T-helper 2 cell treated with Interferon-gamma antibody and Interleukin-4, amounts not matched to agents 5 μg/mL and 100 μg/mL, for 36 hours (primary cell): ENCODE results near the gene ADAMTS7.
A peak's percentile ranks its signal among the peaks of the same experiment; 100 is the strongest.
"Not testable (repeated sequence)": the region's sequence is repeated elsewhere in the genome, so short reads cannot be mapped to it uniquely, and the experiment has no call there.

Source experiments
- DNase-seq: peaks from one replicate; pipeline ENCODE4 v3.0.0; 2021; ENCODE audit warnings: low spot score
- H3K27ac Mint-ChIP-seq: one replicate; pipeline ENCODE4 v1.8.0; 2021; ENCODE audit warnings: mild to moderate bottlenecking, mixed read lengths
- H3K27me3 Mint-ChIP-seq: one replicate; pipeline ENCODE4 v1.8.0; 2021; ENCODE audit warnings: low read depth, mixed read lengths
- H3K36me3 Mint-ChIP-seq: one replicate; pipeline ENCODE4 v1.8.0; 2021; ENCODE audit warnings: low read depth, mixed read lengths
- H3K4me1 Mint-ChIP-seq: one replicate; pipeline ENCODE4 v1.8.0; 2021; ENCODE audit warnings: low read depth, mixed read lengths
- H3K4me3 Mint-ChIP-seq: one replicate; pipeline ENCODE4 v1.8.0; 2022; ENCODE audit warnings: mild to moderate bottlenecking, moderate library complexity, mixed read lengths
- H3K9me3 Mint-ChIP-seq: one replicate; pipeline ENCODE4 v1.8.0; 2021; ENCODE audit warnings: mixed read lengths

Gene ADAMTS7

DNA sequence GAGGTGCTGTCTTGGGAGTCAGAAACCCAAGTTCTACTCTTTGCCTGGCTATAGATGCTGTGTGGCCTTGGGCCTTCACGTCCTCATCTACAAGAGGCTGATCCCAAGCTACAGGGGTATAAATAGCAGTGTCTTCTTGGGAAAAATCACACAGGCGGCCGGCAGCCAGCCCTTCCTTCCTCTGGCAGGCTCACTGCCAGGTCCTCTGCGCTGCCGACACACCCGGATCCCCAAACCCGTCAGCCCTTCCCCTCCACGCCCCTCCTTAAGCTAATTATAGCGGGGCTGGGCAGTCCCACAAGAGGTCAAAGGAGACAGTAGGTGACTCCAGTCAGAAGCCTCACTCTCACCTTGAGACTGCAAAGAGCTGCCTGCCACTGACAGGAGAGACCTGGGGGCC, 31.3 kb downstream of the ADAMTS7 start:
- not testable (repeated sequence) for H3K27me3 Mint-ChIP-seq, DNase-seq, H3K4me3 Mint-ChIP-seq, H3K36me3 Mint-ChIP-seq, H3K9me3 Mint-ChIP-seq, H3K4me1 Mint-ChIP-seq, H3K27ac Mint-ChIP-seq

- H3K4me3 Mint-ChIP-seq, H3K9me3 Mint-ChIP-seq, H3K27ac Mint-ChIP-seq, H3K4me1 Mint-ChIP-seq, DNase-seq, H3K36me3 Mint-ChIP-seq, H3K27me3 Mint-ChIP-seq: not testable (repeated sequence)
Observed at GRCh38 chr15:78779176-78779785, 32.0 kb downstream of the ADAMTS7 start.

DNA sequence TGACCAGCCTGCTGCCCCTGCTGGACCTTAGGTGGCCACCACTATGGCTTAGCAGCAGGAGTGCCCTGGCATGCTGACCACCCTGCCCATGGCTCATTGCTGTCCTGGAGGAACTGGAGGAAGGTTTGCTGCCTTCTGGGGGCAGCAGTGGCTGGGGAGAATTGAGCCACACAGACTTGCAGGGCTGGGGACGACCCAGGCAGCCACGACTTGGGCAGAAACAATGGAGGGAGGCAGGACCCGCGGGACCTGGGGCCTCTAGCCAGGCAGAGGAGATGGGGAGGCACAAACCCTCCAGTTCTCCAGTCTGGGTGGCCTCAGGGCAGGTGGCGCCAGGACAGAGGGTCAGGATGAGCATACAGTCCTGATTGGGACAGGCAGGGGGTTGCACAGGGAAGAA, 32.8 kb downstream of the ADAMTS7 start:
- no peaks in the 10 kb centered on the region for H3K27me3 Mint-ChIP-seq
- no peak overlapping the region for H3K4me3 Mint-ChIP-seq
- peak overlapping the region; percentile 26 for H3K27ac Mint-ChIP-seq
- no peaks in the 10 kb centered on the region for H3K36me3 Mint-ChIP-seq
- H3K4me1 Mint-ChIP-seq: no peaks in the 10 kb centered on the region
- DNase-seq: no peak
- no peaks in the 10 kb centered on the region for H3K9me3 Mint-ChIP-seq

DNA sequence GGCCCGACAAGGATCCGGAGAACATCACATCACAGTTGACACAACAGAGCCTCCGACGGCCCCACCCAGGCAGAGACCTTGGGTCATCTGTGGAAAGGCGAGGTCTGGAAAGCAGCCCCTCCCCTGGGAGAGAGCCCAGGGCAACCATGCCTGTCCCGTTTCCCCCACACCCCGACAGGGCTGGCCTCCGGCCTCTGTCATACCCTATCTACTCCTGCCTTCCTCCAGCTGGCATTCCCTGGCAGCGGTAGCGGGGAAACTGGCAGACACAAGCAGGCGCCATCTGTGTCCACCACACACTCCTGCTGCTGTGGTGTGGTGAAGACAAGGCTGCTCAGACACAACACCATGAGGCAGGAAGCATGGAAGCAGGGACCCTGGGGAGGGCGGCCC, 33.3 kb downstream of the ADAMTS7 start:
- H3K27me3 Mint-ChIP-seq, H3K36me3 Mint-ChIP-seq, H3K9me3 Mint-ChIP-seq, H3K27ac Mint-ChIP-seq, H3K4me1 Mint-ChIP-seq, DNase-seq, H3K4me3 Mint-ChIP-seq: not testable (repeated sequence)

GRCh38 chr15:78777290-78777952, 33.8 kb downstream of the ADAMTS7 start:
- not testable (repeated sequence) for H3K27me3 Mint-ChIP-seq, H3K36me3 Mint-ChIP-seq, H3K4me3 Mint-ChIP-seq, DNase-seq, H3K27ac Mint-ChIP-seq, H3K4me1 Mint-ChIP-seq, H3K9me3 Mint-ChIP-seq

- not testable (repeated sequence) for H3K9me3 Mint-ChIP-seq, H3K27me3 Mint-ChIP-seq, H3K4me3 Mint-ChIP-seq, H3K4me1 Mint-ChIP-seq, DNase-seq, H3K36me3 Mint-ChIP-seq, H3K27ac Mint-ChIP-seq
Observed at GRCh38 chr15:78776046-78776925, 35.0 kb downstream of the ADAMTS7 start.

DNA sequence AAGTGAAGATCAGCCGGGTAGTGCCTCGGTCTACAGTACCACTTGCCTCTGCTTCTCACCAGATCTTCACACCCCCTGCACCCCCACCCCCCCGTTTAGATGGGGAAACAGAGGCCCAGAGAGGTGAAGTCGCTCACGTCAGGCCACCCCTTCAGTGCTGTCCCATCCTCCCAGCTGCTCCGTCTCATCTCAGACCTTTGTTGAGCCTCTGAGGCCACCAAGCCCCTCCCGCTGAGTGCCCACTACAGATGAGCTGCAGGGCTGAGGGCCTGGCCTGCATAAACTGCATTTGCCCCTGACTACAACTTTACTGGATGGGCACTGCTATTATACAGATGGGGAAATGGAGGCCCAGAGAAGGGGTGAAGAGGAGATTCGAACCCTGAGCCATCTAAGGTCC, 35.8 kb downstream of the ADAMTS7 start:
- Mint-ChIP-seq H3K27me3 (no peaks in the 10 kb centered on the region), H3K36me3 (no peaks in the 10 kb centered on the region), H3K9me3 (no peaks in the 10 kb centered on the region), H3K4me1 (no peaks in the 10 kb centered on the region), H3K4me3 (no peak overlapping the region), H3K27ac (no peak overlapping the region)
- DNase-seq: no peak

GRCh38 chr15:78774451-78774990, 36.7 kb downstream of the ADAMTS7 start:
- H3K4me3 Mint-ChIP-seq, H3K4me1 Mint-ChIP-seq, H3K36me3 Mint-ChIP-seq, DNase-seq, H3K9me3 Mint-ChIP-seq, H3K27me3 Mint-ChIP-seq, H3K27ac Mint-ChIP-seq: not testable (repeated sequence)

DNA sequence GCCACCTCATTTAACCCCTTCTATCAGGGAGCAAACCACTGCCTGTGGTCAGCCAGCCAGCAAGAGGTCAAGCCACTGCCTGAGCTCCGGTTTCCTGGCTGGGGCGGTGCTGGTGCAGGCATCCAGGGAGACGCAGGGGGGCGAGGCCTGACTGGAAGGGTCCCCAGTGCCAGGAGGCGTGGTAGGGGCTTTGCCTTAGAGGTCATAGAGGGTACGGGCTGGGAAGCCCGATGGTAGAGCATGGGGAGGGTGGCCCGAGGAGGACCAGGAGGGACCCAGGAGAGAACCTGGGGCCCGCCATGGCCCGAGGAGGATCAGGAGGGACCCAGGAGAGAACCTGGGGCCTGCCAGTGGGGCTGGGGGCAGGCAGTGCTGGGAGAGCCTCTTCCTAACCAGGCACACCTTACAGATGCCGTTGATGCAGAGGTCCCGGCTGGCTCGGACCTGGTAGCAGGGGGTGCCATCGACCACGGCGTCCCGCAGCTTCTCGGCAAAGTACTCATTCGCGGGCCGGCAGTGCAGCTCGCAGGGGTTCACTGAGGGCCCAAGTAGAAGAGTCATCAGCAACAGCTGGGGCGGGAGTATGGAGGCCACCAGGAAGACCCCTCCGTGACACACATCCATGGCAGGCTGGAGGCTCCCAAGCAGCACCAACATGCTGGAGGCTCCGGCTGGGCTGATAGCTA, 37.4 kb downstream of the ADAMTS7 start:
- H3K27ac Mint-ChIP-seq, H3K27me3 Mint-ChIP-seq, H3K4me1 Mint-ChIP-seq, H3K36me3 Mint-ChIP-seq, H3K9me3 Mint-ChIP-seq, DNase-seq, H3K4me3 Mint-ChIP-seq: not testable (repeated sequence)

GRCh38 chr15:78772738-78773137, 38.5 kb downstream of the ADAMTS7 start:
- no peak for DNase-seq
- Mint-ChIP-seq H3K9me3 (no peaks in the 10 kb centered on the region), H3K27ac (no peak overlapping the region), H3K4me3 (no peak overlapping the region), H3K27me3 (no peaks in the 10 kb centered on the region), H3K4me1 (no peaks in the 10 kb centered on the region), H3K36me3 (no peaks in the 10 kb centered on the region)

DNA sequence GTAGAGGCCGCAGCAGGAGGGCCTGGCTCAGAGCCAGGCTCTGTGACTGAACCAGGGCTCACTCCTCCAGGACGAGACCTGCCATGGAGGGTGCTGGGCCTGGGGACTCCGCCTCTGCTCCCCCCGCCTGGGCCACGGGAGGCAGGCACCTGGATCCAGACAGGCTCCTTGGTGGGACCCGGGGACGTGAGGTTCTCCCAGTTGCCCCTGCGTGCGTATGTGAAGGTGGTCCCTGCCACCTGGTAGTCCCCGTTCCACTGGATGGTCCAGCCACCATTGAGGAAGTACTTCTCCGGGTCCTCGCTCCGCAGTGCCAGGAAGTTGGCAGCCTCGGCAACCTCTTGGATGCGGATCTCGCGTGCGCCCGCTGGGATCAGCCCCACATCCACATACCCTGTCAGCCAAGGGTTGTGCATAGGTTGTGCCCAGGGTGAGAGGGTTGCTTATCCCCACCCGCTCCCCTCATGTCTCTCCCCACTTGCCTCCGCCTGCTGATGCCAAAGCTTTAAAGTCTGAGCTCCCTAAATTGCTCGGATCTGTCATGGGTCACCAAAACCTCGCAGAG, 39.7 kb downstream of the ADAMTS7 start:
- not testable (repeated sequence) for H3K4me1 Mint-ChIP-seq, DNase-seq, H3K9me3 Mint-ChIP-seq, H3K36me3 Mint-ChIP-seq, H3K27me3 Mint-ChIP-seq, H3K4me3 Mint-ChIP-seq, H3K27ac Mint-ChIP-seq

DNA sequence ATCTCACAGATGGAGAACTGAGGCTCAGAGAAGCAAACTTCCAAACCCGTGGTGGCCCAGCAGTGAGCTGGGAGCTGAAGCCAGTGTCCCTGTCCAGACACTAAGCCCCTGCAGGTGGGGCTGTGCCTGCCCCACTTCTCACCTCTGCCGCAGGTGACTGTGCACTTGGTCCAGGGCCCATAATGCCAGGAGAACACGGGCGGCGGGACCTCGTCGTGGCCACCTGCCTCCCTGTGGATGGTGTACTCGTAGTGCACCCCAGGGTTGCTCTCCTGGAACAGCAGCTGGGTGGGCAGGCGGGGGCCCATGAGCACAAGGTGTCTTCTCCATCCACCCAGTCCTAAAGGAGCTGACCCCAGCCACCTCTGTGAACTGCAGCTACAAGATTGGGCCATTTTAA, 40.2 kb downstream of the ADAMTS7 start:
- not testable (repeated sequence) for H3K27ac Mint-ChIP-seq, DNase-seq, H3K27me3 Mint-ChIP-seq

DNA sequence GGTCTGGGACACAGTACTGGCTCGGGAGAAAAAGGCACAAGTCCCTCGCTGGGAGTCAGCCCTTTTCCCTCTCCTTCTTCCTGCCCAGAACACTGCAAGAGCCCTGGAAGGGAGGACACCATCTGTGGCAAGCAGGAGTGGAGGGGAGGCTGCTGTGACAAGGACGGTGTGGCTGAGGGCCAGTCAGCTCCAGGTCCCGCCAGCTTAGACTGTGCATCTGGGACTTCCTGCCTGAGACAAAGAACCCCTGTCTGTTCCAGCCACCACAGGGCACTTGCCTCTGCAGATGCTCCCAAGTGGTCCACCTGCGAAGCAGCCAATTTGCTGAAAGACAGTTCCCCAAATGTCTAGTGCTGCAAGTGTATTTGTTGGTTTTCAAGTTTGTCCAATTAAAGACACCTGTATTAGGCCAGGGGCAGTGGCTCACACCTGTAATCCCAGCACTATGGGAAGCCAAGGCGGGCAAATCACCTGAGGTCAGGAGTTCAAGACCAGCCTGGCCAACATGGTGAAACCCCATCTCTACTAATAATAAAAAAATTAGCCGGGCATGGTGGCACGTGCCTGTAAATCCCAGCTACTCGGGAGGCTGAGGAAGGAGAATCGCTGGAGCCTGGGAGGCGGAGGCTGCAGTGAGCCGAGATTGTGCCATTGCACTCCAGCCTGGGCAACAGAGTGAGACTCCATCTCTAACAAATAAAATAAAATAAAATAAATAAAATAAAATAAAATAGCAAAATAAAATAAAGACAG, 41.6 kb downstream of the ADAMTS7 start:
- not testable (repeated sequence) for H3K4me3 Mint-ChIP-seq, H3K27ac Mint-ChIP-seq, DNase-seq

More for the DNA sequence above, 40.2 kb downstream of the ADAMTS7 start:
- H3K4me3 Mint-ChIP-seq, H3K9me3 Mint-ChIP-seq, H3K4me1 Mint-ChIP-seq, H3K36me3 Mint-ChIP-seq: not testable (repeated sequence)

More for the DNA sequence above, 41.6 kb downstream of the ADAMTS7 start:
- not testable (repeated sequence) for H3K4me1 Mint-ChIP-seq, H3K36me3 Mint-ChIP-seq, H3K27me3 Mint-ChIP-seq, H3K9me3 Mint-ChIP-seq
